Spleen (tissue), 7 donors: ENCODE measurements around the gene AURKAIP1.

ENCODE experiments used
- POLR2A ChIP-seq, 3 donors: fragments of 450-650 bp; IDR thresholded peaks; one replicate each; pipeline ENCODE4 v1.5.1; 2017; ENCODE audit warnings: antibody characterized with exemption in 3 of 3, mild to moderate bottlenecking in 1 of 3
- TF ChIP-seq, protein P1 (sequence below), 11 experiments: fragments of 200-600 bp in 7 of 11; fragments of 450-650 bp in 4 of 11; sonication (generic) in 4 of 11; IDR thresholded peaks in 8 of 11; conservative IDR thresholded peaks in 3 of 11; 1 replicate in 7 of 11; 2 replicates in 4 of 11; pipeline versions ENCODE4 v1.4.0 to v1.8.0; 2016 to 2021; ENCODE audit warnings: antibody characterized with exemption in 11 of 11, inconsistent platforms in 4 of 11, mild to moderate bottlenecking in 1 of 11
- donor health status: DM: no; HTN: no; CAD: no; lungs with moderate emphysema.
- donor health status: DM: no; HTN: no; CAD: no.
- donor health status: DM: no; HTN: no; CAD: no.

DNA sequence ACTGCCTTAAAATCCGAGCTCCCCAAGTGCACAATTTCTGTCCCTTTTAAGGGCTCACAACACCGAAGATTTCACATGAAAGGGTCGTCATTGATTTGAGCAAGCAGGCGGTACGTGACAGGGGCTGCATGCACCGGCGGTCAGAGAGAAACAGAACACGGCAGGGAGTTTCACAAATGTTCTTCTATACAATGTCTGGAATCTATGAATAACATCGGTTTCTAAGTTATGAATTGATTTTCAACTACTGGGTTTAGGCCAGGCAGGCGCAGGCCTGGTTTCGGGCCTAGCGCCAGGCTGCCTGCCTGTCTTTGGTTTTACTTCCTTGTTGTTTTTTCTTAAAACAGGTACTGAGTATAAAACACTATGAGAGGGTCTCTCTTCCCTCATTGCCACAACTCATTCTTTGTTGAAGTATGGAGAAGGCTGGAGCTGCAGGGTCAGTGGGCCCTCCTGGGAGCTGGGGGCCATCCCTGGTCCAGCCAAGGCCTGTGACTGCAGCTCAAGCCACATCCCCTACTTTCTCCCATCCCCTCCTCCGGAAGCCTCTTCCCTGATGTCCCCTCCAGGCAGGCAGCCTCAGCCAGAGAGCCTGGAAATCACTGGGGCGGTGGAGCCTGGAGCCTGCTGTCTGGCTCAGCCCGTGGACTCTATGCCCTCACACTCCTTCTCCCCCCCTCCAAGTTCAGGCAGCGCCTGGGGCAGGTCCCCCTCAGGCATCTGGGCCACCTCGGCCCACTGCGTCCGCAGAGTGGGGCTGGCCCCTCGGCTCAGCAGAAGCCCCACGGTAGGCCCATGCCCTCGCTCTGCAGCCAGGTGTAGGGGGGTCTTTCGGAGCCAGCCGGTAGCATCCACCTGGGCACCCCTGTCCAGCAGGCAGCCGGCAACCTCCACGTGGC, 43.7 kb upstream of the AURKAIP1 start:
- no peak for TF ChIP-seq POLR2A (IDR thresholded peaks at IDR 0.05)
- TF ChIP-seq, protein P1, sequence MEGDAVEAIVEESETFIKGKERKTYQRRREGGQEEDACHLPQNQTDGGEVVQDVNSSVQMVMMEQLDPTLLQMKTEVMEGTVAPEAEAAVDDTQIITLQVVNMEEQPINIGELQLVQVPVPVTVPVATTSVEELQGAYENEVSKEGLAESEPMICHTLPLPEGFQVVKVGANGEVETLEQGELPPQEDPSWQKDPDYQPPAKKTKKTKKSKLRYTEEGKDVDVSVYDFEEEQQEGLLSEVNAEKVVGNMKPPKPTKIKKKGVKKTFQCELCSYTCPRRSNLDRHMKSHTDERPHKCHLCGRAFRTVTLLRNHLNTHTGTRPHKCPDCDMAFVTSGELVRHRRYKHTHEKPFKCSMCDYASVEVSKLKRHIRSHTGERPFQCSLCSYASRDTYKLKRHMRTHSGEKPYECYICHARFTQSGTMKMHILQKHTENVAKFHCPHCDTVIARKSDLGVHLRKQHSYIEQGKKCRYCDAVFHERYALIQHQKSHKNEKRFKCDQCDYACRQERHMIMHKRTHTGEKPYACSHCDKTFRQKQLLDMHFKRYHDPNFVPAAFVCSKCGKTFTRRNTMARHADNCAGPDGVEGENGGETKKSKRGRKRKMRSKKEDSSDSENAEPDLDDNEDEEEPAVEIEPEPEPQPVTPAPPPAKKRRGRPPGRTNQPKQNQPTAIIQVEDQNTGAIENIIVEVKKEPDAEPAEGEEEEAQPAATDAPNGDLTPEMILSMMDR (IDR thresholded peaks at IDR 0.05 in 8 of 11, conservative IDR thresholded peaks at IDR 0.05 in 3 of 11), result no peak
